Measurements from ENCODE around the gene RHBDF2. TPM values are rescaled to one million over a fixed set of nuclear protein-coding genes. Genes with fewer than 3 reads are reported as not detected.

RHBDF2 gene
- total RNA-seq, 2 experiments from 2014 or later: 144 to 173 TPM

DNA sequence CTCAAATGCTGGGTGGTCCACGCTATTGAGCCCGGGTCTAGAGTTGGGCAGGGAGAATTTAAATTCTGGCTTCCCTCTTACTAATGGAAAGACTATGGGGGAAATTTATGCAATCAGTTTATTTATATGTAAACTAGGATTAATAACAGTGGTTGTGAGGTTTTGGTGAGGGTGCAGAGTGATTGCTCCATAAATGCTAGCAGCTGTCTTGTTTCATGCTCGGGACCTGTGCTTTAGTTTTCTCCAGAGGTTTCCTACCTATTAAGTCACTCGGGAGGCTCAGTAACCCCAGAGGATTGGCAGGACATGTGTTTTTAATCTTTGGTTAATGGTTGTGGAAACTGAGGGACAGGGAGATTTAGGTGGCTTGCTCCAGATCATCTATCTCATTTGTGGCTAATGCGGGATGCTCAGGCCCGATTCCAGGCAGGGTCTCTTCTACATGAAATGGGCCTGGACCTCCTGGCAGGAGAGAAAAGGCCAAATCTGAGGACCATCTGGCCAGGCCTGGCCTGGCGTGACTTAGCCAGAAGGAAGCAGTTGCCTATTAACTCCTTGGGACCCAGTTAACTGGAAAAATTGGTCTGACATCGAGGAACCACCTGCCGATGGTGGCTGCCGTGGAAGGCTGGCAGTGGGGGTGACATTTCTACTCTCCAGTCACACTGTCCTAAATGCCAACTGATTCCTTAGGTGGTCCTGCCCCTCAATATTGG lies 40.7 kb upstream of the RHBDF2 start:
- DNase-seq (ENCODE audit: low spot score): no peak
- H3K36me3 ChIP-seq (ENCODE audit: insufficient read depth, low read length): no peaks in the 10 kb centered on the region
- BruUV-seq (replicated peaks): no TSS peak
- TF ChIP-seq EZH2phosphoT487 (IDR thresholded peaks at IDR 0.05; ENCODE audit: borderline replicate concordance, low read depth, low read length): no peak
- H3K27ac ChIP-seq (ENCODE audit: low read depth, low read length, poor library complexity, severe bottlenecking): no peak overlapping the region
- peaks cover 9% of the 10 kb centered on the region for H3K4me1 ChIP-seq (ENCODE audit: insufficient read depth, low read length, poor library complexity, severe bottlenecking)
- H4K20me1 ChIP-seq (ENCODE audit: insufficient read depth, low read length): no peaks in the 10 kb centered on the region
- ChIA-PET POLR2A (interaction anchor here (1.9 kb wide), 1 partner anchor 14 kb away, joined by 7 read pairs; no protein-coding TSS in a partner anchor), CTCF (ENCODE audit: unreplicated experiment) (no interaction called here)
- H3K9me3 ChIP-seq (ENCODE audit: low read length): no peaks in the 10 kb centered on the region
- no peaks in the 10 kb centered on the region for H3K9me2 ChIP-seq (ENCODE audit: insufficient read depth, low read length)
- intact Hi-C loops (cut with micrococcal nuclease; ENCODE audit: unreplicated experiment): no loop called here
- no peak overlapping the region for H3K4me3 ChIP-seq (ENCODE audit: low read depth, low read length, poor library complexity, severe bottlenecking)
- H2AFZ ChIP-seq (ENCODE audit: low read length): no peak overlapping the region
- no peaks in the 10 kb centered on the region for H3K79me2 ChIP-seq (ENCODE audit: insufficient read depth, low read depth, low read length)
- no peak overlapping the region for H3K4me2 ChIP-seq (ENCODE audit: low read length)

DNA sequence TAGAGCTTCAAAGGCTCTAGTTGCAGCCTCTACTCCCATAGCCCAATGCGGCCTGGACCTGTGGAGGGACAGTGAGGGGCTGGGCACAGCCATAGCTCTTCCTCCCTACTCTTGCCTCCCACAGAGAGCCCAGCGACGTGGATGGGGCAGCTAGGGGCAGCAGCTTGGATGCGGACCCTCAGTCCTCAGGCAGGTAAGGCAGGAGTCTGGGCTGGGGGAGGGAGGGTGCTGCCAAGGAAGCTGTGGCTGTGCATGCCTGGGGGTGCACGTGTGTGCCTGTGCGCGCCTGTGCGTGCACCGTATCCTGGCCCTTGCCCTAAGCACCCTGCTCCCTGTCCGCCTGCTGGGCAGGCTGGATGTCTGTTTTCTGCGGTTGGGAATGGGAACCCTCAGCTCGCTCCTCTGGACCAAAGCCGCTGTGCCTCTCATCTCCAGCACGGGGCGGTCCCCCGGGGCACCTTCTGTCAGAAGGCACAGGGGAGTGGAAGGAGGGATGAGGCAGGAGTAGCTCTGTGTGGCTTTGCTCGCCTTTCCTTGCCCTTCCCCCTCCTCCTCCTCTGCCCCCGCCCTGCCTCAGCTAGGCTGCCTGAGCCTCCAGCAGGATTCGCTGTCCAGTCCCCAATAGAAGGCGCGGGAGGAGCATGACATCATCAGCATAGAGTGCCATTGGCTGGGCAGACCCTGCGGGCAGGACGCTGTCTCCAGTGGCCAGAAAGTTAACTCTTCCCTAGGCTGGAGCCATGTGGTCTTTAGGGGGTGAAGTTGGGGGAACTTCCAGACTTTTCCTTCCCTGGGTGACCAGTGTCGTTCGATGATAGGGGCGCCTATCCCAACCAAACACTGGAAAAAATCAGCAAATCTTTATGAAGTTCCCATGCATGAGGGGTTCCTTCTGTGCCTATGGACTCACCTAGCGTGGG lies 39.4 kb upstream of the RHBDF2 start:
- H3K27ac ChIP-seq (ENCODE audit: low read depth, low read length, poor library complexity, severe bottlenecking): no peak overlapping the region
- H2AFZ ChIP-seq (ENCODE audit: low read length): 0 out of 2 replicates have a peak overlapping the region, but pooled peaks have one; percentile 25
- ChIA-PET POLR2A (interaction anchor here (1.5 kb wide), 1 partner anchor 12 kb away, joined by 8 read pairs; no protein-coding TSS in a partner anchor), CTCF (ENCODE audit: unreplicated experiment) (interaction anchor here (1.2 kb wide), 1 partner anchor 11 kb away, joined by 4 read pairs; no protein-coding TSS in a partner anchor)
- TF ChIP-seq EZH2phosphoT487 (IDR thresholded peaks at IDR 0.05; ENCODE audit: borderline replicate concordance, low read depth, low read length): no peak
- TF ChIP-seq, protein P1, sequence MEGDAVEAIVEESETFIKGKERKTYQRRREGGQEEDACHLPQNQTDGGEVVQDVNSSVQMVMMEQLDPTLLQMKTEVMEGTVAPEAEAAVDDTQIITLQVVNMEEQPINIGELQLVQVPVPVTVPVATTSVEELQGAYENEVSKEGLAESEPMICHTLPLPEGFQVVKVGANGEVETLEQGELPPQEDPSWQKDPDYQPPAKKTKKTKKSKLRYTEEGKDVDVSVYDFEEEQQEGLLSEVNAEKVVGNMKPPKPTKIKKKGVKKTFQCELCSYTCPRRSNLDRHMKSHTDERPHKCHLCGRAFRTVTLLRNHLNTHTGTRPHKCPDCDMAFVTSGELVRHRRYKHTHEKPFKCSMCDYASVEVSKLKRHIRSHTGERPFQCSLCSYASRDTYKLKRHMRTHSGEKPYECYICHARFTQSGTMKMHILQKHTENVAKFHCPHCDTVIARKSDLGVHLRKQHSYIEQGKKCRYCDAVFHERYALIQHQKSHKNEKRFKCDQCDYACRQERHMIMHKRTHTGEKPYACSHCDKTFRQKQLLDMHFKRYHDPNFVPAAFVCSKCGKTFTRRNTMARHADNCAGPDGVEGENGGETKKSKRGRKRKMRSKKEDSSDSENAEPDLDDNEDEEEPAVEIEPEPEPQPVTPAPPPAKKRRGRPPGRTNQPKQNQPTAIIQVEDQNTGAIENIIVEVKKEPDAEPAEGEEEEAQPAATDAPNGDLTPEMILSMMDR (conservative IDR thresholded peaks at IDR 0.05; ENCODE audit: low read length): no peak
- H3K36me3 ChIP-seq (ENCODE audit: insufficient read depth, low read length): no peaks in the 10 kb centered on the region
- BruUV-seq (replicated peaks): no TSS peak
- no peak overlapping the region for H3K4me2 ChIP-seq (ENCODE audit: low read length)
- peak; percentile 75 for DNase-seq (ENCODE audit: low spot score)
- no peak overlapping the region for H3K4me3 ChIP-seq (ENCODE audit: low read depth, low read length, poor library complexity, severe bottlenecking)
- peaks cover 7% of the 10 kb centered on the region for H3K4me1 ChIP-seq (ENCODE audit: insufficient read depth, low read length, poor library complexity, severe bottlenecking)
- no peaks in the 10 kb centered on the region for H3K9me3 ChIP-seq (ENCODE audit: low read length)
- no peaks in the 10 kb centered on the region for H4K20me1 ChIP-seq (ENCODE audit: insufficient read depth, low read length)
- intact Hi-C loops (cut with micrococcal nuclease; ENCODE audit: unreplicated experiment): no loop called here
- H3K9me2 ChIP-seq (ENCODE audit: insufficient read depth, low read length): no peaks in the 10 kb centered on the region
- H3K79me2 ChIP-seq (ENCODE audit: insufficient read depth, low read depth, low read length): no peaks in the 10 kb centered on the region

DNA sequence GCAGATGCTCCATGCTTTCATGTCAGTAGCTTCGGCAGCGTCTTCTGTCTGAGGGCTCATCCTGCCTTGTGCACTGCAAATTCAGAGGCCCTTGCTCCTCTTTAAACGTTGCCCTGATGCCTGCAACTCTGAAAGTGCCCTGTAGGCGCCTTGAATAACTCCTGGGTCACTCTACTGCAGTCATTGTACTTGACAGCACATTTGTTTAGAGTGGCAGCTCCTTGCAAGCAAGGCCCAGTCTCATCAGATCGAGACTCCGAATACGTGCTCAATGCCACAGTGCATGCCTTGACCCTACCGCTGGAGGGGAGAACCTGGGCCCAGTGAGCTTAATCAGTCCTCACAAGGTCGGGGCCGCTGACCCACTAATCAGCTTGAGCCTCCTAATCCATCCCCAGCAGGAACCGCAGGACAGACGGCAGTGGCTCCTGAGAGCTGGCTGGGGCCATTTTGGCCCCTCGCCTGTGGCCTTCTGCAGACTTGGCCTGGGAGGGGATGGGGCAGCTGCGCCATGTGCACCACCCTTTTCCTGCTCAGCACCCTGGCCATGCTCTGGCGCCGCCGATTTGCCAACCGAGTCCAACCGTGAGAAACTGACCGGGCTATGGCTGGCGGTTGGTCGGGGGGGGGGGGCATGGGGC lies 38.5 kb upstream of the RHBDF2 start, which contains the start of gene PRCD:
PRCD (plus strand) TSS at position 414 of the 641 bp plus-strand sequence; CDS start at position 512, 98 bp downstream.
- DNase-seq (ENCODE audit: low spot score): peak; percentile 30
- TF ChIP-seq, protein P1 (conservative IDR thresholded peaks at IDR 0.05; ENCODE audit: low read length): peak; percentile 51; the same call in 1 of the 2 replicates
- no peak for TF ChIP-seq EZH2phosphoT487 (IDR thresholded peaks at IDR 0.05; ENCODE audit: borderline replicate concordance, low read depth, low read length)
- intact Hi-C loops (cut with micrococcal nuclease; ENCODE audit: unreplicated experiment): no loop called here
- Histone ChIP-seq H4K20me1 (ENCODE audit: insufficient read depth, low read length) (no peaks in the 10 kb centered on the region), H3K36me3 (ENCODE audit: insufficient read depth, low read length) (no peaks in the 10 kb centered on the region), H2AFZ (ENCODE audit: low read length) (0 out of 2 replicates have a peak within 1 kb of the TSS, but pooled peaks have one; percentile 25), H3K4me1 (ENCODE audit: insufficient read depth, low read length, poor library complexity, severe bottlenecking) (peaks cover 7% of the 10 kb centered on the region), H3K4me3 (ENCODE audit: low read depth, low read length, poor library complexity, severe bottlenecking) (no peak within 1 kb of the TSS), H3K27ac (ENCODE audit: low read depth, low read length, poor library complexity, severe bottlenecking) (no peak within 1 kb of the TSS), H3K9me3 (ENCODE audit: low read length) (no peaks in the 10 kb centered on the region), H3K9me2 (ENCODE audit: insufficient read depth, low read length) (no peaks in the 10 kb centered on the region), H3K79me2 (ENCODE audit: insufficient read depth, low read depth, low read length) (no peaks in the 10 kb centered on the region), H3K4me2 (ENCODE audit: low read length) (no peak within 1 kb of the TSS)
- ChIA-PET CTCF (ENCODE audit: unreplicated experiment) (interaction anchor here (1.2 kb wide), 1 partner anchor 12 kb away, joined by 4 read pairs; no protein-coding TSS in a partner anchor), POLR2A (interaction anchor here (1.5 kb wide), 1 partner anchor 11 kb away, joined by 8 read pairs; no protein-coding TSS in a partner anchor)
- BruUV-seq (replicated peaks): no TSS peak
